Muscle layer of duodenum (tissue), 2 donors: Measurements from ENCODE around the gene BLVRB.
A peak's percentile ranks its signal among the peaks of the same experiment; 100 is the strongest.
"Not testable (repeated sequence)": the region's sequence is repeated elsewhere in the genome, so short reads cannot be mapped to it uniquely, and the experiment has no call there.

Source experiments
- H3K27ac ChIP-seq: one replicate; pipeline ENCODE4 v1.7.0; 2013; ENCODE audit warnings: mild to moderate bottlenecking, low read length
- H3K27me3 ChIP-seq: one replicate; pipeline ENCODE4 v1.7.0; 2013; ENCODE audit warnings: low read depth, mild to moderate bottlenecking, control low read depth, low read length
- H3K36me3 ChIP-seq, 2 donors: one replicate each; pipeline ENCODE4 v1.7.0; 2013; ENCODE audit warnings: low read length in 2 of 2, control low read depth in 1 of 2, mild to moderate bottlenecking in 1 of 2; ENCODE audit not compliant: insufficient read depth in 2 of 2, control insufficient read depth in 1 of 2
- H3K4me1 ChIP-seq, 2 donors: one replicate each; pipeline ENCODE4 v1.7.0; 2013; ENCODE audit warnings: low read length in 2 of 2, mild to moderate bottlenecking in 2 of 2, control low read depth in 1 of 2, moderate library complexity in 1 of 2; ENCODE audit not compliant: insufficient read depth in 2 of 2, control insufficient read depth in 1 of 2
- H3K4me3 ChIP-seq, 2 donors: one replicate each; pipeline ENCODE4 v1.7.0; 2013; ENCODE audit warnings: low read length in 2 of 2, low read depth in 1 of 2, mild to moderate bottlenecking in 1 of 2
- H3K9me3 ChIP-seq, 2 donors: one replicate each; pipeline ENCODE4 v1.7.0; 2013; ENCODE audit warnings: low read length in 2 of 2, control low read depth in 1 of 2, mild to moderate bottlenecking in 1 of 2; ENCODE audit not compliant: control insufficient read depth in 1 of 2
- donor health status: healthy.

BLVRB gene

DNA sequence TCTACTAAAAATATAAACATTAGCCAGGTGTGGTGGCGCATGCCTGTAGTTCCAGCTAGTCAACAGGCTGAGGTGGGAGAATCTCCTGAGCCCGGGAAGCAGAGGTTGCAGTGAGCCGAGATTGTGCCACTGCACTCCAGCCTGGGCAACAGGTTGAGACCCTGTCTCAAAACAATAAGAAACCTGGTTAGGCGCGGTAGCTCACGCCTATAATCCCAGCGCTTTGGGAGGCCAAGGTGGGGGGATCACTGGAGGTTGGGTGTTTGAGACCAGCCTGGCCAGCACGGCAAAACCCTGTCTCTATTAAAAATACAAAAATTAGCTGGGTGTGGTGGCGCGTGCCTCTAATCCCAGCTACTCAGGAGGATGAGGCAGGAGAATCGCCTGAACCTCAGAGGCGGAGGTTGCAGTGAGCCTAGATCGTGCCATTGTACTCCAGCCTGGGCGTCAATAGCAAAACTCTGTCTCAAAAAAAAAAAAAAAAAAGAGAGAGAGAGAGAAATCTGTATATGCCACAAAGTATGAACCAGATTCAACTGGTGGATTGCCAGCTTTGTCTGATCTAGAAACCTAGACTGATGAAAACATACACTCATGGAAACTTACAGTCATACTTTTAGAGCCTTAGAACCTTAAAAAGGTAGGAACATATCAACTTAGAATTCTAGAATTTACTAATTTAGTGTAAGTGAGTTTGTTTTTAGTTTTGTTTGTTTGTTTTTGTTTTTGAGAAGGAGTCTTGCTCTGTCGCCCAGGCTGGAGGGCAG, 10.5 kb upstream of the BLVRB start:
- not testable (repeated sequence) for H3K4me1 ChIP-seq, H3K9me3 ChIP-seq, H3K27ac ChIP-seq, H3K36me3 ChIP-seq, H3K4me3 ChIP-seq, H3K27me3 ChIP-seq

DNA sequence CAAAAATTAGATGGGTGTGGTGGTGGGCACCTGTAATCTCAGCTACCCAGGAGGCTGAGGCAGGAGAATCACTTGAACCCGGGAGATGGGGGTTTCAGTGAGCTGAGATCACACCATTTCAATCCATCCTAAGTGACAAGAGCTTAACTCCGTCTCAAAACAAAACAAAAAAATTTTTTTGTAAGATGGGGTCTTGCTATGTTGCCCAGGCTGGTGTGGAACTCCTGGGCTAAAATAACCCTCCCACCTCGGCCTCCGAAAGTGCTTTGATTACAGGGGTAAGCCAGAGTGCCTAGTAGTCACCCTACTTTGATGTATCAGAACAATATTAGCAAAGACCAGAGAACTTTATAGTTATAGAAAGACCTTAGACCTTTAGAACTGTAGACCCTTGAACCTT, 9.2 kb upstream of the BLVRB start:
- H3K36me3 ChIP-seq, result no peaks in the 10 kb centered on the region
- H3K27me3 ChIP-seq, result no peaks in the 10 kb centered on the region
- no peak overlapping the region for H3K4me3 ChIP-seq
- H3K4me1 ChIP-seq, result no peaks in the 10 kb centered on the region
- no peaks in the 10 kb centered on the region for H3K9me3 ChIP-seq
- H3K27ac ChIP-seq, result no peak overlapping the region

DNA sequence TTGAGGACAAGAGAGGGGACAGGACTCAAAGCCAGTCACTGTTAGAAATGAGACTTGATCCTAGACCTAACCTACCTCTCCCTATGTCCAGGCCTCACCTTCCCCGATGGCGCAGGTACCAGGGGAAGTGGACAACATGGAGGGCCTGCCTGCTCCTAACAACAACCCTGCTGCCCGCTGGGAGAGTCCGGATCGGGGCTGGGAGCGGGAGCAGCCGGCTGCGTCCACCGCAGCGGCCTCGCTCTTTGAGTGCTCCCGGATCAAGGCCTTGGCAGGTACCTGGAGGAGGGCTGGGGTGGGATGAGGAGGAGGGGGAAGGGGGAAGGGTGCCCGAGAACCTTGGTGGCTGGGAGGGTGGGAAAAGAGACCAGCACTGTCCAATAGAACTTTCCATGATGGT, 7.0 kb upstream of the BLVRB start:
- Histone ChIP-seq H3K9me3 (no peaks in the 10 kb centered on the region), H3K27ac (no peak overlapping the region), H3K4me1 (peaks cover 0 to 2% of the 10 kb centered on the region in 2 donors), H3K27me3 (no peaks in the 10 kb centered on the region), H3K36me3 (no peaks in the 10 kb centered on the region), H3K4me3 (no peak overlapping the region)

DNA sequence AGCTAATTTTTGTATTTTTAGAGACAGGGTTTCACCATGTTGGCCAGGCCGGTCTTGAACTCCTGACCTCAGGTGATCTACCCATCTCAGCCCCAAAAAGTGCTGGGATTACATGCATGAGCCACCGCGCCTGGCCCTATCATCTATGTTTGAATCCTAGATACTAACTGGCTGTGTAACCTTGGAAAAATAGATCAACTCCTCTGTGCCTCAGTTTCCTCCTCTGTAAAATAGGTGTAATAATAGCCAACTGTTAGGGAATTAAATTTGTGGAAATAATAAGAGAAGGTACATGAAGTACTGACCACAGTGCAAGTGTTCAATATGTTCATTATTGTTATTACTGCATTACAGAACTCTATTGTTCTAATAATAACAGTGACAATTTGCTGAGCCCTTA, 5.6 kb upstream of the BLVRB start:
- H3K4me3 ChIP-seq, result no peak overlapping the region

DNA sequence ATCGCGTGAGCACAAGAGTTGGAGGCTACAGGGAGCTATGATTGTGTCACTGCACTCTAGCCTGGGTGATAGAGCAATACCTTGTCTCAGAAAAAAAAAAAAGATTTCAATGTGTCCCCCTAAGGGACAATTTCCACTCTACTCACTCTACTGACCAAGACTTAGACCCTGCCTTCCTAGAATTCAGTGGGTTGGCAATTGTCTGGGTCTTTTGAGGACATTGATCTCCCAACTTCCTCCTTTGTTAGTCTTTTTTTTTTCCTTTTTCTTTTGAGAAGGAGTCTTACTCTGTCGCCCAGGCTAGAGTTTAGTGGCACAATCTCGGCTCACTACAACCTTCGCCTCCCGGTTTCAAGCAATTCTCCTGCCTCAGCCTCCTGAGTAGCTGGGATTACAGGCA, 3.5 kb upstream of the BLVRB start:
- H3K9me3 ChIP-seq, result no peaks in the 10 kb centered on the region
- no peak overlapping the region for H3K27ac ChIP-seq
- H3K4me3 ChIP-seq, result no peak overlapping the region
- H3K27me3 ChIP-seq, result no peaks in the 10 kb centered on the region
- H3K4me1 ChIP-seq, result peaks cover 13 to 27% of the 10 kb centered on the region in 2 donors
- no peaks in the 10 kb centered on the region for H3K36me3 ChIP-seq

More for the DNA sequence above, 5.6 kb upstream of the BLVRB start:
- no peaks in the 10 kb centered on the region for H3K36me3 ChIP-seq
- peaks cover 3 to 11% of the 10 kb centered on the region in 2 donors for H3K4me1 ChIP-seq
- no peaks in the 10 kb centered on the region for H3K9me3 ChIP-seq
- no peak overlapping the region for H3K27ac ChIP-seq
- H3K27me3 ChIP-seq, result no peaks in the 10 kb centered on the region

DNA sequence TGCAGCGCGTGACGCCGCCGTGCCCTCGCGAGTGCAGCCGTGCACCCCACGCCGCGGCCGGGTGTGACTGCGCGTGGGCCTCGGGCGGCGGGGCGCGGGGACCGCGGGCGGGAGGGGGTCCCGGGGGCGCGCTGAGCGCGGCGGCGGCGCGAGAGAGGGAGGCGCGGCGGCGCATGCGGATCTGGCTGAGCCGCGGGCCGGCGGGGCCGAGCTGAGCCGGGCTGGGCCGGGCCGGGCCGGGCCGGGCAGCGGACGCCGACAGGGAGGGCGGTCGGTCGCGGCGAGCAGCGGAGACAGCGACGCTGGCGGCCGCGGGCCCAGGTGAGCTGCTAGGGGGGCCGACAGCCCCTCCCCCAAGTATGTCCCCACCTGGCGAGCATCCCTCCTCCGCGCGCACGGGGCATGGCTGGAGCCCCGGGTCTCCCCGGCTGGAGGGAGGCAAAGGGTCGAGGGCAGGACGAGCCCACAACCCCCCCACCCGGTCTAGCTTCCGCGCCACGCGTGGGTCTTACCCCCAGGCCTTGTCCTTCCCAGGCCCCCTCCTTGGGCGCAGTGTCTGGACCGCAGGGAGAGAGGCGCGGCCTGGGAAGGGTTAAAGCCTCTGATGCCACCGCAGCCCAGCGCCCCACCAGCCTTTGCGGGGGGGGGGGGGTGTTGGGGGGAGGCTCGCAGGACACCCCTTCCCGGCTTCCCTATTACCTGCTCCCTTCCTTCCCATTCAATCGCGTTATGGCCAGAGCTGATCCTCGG, 1.6 kb upstream of the BLVRB start, which contains the start of gene SPTBN4:
Gene SPTBN4, plus strand, starts transcription at position 17 of the 750 bp plus-strand sequence. CDS start 5,621 bp downstream, outside the sequence.
- peaks cover 13 to 32% of the 10 kb centered on the region in 2 donors for H3K4me1 ChIP-seq
- no peaks in the 10 kb centered on the region for H3K36me3 ChIP-seq
- H3K27me3 ChIP-seq, result no peaks in the 10 kb centered on the region
- peak within 1 kb of the TSS; percentile 73 to 81 for H3K4me3 ChIP-seq
- H3K9me3 ChIP-seq, result no peaks in the 10 kb centered on the region
- peak within 1 kb of the TSS; percentile 49 for H3K27ac ChIP-seq

DNA sequence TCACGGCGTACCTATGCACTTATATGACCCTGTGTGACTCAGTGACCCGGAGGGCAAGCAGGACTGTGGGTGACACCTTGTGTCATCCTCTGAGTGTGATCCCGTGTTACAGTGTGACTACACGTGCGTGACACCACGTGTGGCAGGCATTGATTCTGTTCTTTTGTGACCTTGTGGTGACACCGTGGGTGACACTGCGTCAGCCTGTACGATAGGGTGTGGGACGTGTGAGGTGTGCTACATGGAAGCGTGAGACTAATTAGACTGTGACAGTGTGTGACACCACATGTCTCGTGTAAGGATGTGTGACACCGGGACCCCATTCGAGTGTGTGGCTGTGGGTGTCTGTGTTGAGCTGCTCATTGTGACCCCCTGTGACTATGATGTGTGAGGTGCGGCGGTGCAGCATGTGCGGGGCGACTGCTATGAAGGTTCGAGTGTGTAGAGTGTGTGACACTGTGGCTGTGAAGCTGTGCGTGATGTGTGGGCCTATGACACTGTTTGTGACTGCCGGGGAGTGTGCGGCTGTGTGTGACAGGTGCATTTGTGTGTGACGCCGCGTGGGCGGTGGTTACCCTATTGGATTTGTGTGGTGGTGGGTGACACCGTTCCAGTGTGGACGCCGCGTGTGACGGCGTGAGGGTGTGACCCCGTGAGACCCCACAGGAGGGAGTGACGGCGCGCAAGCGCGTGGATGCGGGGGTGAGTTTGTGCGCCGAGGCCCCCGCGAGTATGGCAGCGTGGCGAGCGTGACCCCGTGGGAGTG, 857 bp upstream of the BLVRB start:
- Histone ChIP-seq H3K9me3 (no peaks in the 10 kb centered on the region), H3K36me3 (no peaks in the 10 kb centered on the region), H3K27ac (peak overlapping the region; percentile 49), H3K4me3 (peak overlapping the region; percentile 73 to 81), H3K27me3 (no peaks in the 10 kb centered on the region), H3K4me1 (peaks cover 13 to 32% of the 10 kb centered on the region in 2 donors)

DNA sequence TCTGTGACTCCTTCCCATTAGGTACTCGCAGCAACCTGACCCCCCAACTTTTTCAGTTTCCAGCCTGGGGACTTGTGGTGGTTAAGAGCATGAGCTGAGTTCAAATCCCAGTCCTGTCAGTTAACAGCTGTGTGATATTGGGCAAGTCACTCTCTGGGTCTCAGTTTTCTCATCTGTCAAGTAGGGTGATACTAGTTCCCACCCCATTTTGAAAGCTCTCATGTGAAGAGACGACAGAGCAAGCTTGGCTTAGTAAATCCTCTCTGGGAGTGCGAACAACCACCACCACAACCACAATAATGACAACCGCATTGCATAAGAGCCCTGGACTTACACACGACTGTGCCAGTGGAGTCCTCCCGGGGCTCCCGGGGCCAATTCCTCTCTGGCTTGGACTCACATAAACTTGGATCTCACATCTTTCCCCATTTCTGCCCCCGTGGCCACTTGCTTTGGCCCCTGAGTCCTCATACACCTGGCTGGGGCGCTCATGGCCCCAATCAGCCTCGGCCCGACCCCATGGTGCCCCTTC, 454 bp downstream of the BLVRB start:
- H3K36me3 ChIP-seq, result no peaks in the 10 kb centered on the region
- H3K27ac ChIP-seq, result peak overlapping the region; percentile 97
- H3K27me3 ChIP-seq, result no peaks in the 10 kb centered on the region
- H3K4me1 ChIP-seq, result peaks cover 13 to 32% of the 10 kb centered on the region in 2 donors
- peak overlapping the region; percentile 73 to 81 for H3K4me3 ChIP-seq
- no peaks in the 10 kb centered on the region for H3K9me3 ChIP-seq

DNA sequence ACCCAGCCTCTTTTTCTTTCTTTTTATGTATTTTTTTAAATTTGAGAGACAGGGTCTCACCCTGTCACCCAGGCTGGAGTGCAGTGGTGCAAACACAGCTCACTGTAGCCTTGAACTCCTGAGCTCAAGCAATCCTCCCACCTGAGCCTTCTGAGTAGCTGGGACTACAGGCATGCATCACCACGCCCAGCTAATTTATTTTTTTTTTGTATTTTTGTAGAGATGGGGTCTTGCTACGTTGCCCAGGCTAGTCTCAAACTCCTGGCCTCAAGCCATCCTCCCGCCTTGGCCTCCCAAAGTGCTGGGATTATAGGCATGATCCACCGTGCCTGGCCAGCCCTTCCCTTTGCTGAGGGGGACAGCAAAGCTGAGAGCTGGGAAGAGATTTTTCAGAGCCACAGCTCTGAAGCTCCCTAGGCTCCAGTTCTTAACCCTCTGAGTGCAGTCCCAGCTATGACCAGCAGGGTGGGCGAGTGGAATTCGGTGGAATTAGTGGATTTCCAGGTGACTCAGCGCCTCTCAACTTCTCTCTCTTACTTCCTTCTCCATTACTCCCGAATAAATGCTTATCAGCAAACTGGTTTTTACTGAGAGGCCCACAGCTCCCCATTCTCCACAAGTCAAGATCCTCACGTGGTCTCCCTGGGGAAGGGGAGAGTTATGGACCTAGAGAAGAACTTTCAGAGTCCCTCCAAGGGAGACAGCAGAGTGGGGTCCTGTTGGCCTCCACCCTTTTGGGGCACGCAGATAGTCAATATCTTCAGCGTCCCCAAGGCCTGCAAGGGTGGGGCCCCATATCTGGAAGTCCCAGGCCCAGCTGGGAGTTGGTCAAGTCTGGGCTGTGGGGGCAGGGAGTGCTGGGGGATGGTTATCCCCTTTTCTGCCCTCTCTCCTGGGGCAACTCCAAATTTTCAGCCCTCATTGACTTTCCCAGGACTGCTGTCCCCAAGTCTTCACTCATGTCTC, 1.2 kb downstream of the BLVRB start:
- peak overlapping the region; percentile 97 for H3K27ac ChIP-seq
- H3K36me3 ChIP-seq, result no peaks in the 10 kb centered on the region
- peak overlapping the region; percentile 73 to 81 for H3K4me3 ChIP-seq
- peaks cover 13 to 32% of the 10 kb centered on the region in 2 donors for H3K4me1 ChIP-seq
- H3K27me3 ChIP-seq, result no peaks in the 10 kb centered on the region
- no peaks in the 10 kb centered on the region for H3K9me3 ChIP-seq

DNA sequence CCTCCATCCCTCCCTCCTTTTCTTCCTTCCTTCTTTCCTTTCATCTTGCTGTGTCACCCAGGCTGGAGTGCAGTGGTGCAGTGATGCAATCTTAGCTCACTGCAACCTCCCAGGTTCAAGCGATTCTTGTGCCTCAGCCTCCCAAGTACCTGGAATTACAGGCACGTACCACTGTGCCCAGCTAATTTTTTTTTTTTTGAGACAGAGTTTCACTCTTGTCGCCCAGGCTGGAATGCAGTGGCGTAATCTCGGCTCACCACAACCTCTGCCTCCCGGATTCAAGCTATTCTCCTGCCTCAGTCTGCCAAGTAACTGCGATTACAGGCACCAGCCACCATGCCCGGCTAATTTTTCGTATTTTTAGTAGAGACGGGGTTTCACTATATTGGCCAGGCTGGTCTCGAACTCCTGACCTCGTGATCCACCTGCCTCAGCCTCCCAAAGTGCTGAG, 1.9 kb downstream of the BLVRB start:
- not testable (repeated sequence) for H3K36me3 ChIP-seq, H3K27me3 ChIP-seq, H3K9me3 ChIP-seq, H3K27ac ChIP-seq, H3K4me3 ChIP-seq
- peaks cover 13 to 32% of the 10 kb centered on the region in 2 donors for H3K4me1 ChIP-seq
